Measurements from ENCODE around the gene EME1. TPM values are rescaled to one million over a fixed set of nuclear protein-coding genes. Genes with fewer than 3 reads are reported as not detected.

The EME1 gene
- total and polyA plus RNA-seq, 2 of the 13 experiments (the other 11 are each of a cell fraction or from before 2014, with no cell fraction given) = 20.7 to 24.6 TPM

- ATAC-seq = no peak
- DNase-seq (ENCODE audit: low spot score) = no peak
- no TSS peak for BruUV-seq (replicated peaks)
- no peak for TF ChIP-seq ZNF609 (CRISPR knock-in tag; IDR thresholded peaks at IDR 0.05; ENCODE audit: borderline replicate concordance)
- no peak for TF ChIP-seq CREB1 (IDR thresholded peaks at IDR 0.05)
- no peak for TF ChIP-seq CREB1 (CRISPR knock-in tag; IDR thresholded peaks at IDR 0.05)
- TF ChIP-seq U2AF2 (IDR thresholded peaks at IDR 0.05; ENCODE audit: low read depth, low read length) = no peak
- TF ChIP-seq PRDM15 (CRISPR knock-in tag; IDR thresholded peaks at IDR 0.05) = no peak
- no peak for TF ChIP-seq SP4 (CRISPR knock-in tag; IDR thresholded peaks at IDR 0.05)
- no peak for TF ChIP-seq ZNF841 (CRISPR knock-in tag; IDR thresholded peaks at IDR 0.05; ENCODE audit: borderline replicate concordance)
- no peak for TF ChIP-seq ZFP91 (CRISPR knock-in tag; IDR thresholded peaks at IDR 0.05; ENCODE audit: borderline replicate concordance)
- TF ChIP-seq NCOR1 (IDR thresholded peaks at IDR 0.05; ENCODE audit: borderline replicate concordance, low read length) = no peak
- TF ChIP-seq GLMP (CRISPR knock-in tag; IDR thresholded peaks at IDR 0.05; ENCODE audit: borderline replicate concordance) = no peak
- no peak for TF ChIP-seq ISX (CRISPR knock-in tag; conservative IDR thresholded peaks at IDR 0.05)
Observed at GRCh38 chr17:50328363-50329325, 44.4 kb upstream of the EME1 start.

More at GRCh38 chr17:50328363-50329325, 44.4 kb upstream of the EME1 start:
- no peaks in the 10 kb centered on the region for H3K4me1 ChIP-seq (ENCODE audit: insufficient read depth, low read length)
- in situ Hi-C loops (cut with HindIII; ENCODE audit: extremely low pct_ligation_motif_present, low pct_unique_long_range_greater_than_20kb) (no loop called here), intact Hi-C loops (cut with micrococcal nuclease; ENCODE audit: unreplicated experiment) (no loop called here)
- H3K9me3 ChIP-seq (ENCODE audit: low read length) = no peaks in the 10 kb centered on the region
- peaks cover 10 to 46% of the 10 kb centered on the region in 2 experiments; a peak in 4 of 5 replicates for H3K27me3 ChIP-seq (ENCODE audit: control insufficient read depth in 1 of 2, insufficient read depth in 2 of 2, low read length in 2 of 2)
- no peak overlapping the region for H2AFZ ChIP-seq (ENCODE audit: low read length)
- no peaks in the 10 kb centered on the region for H4K20me1 ChIP-seq (ENCODE audit: insufficient read depth, low read length)
- CTCF ChIA-PET (ENCODE audit: low intra/inter-chr PET ratio, low total read pairs) = no interaction called here
- no peak overlapping the region for H3K27ac ChIP-seq (ENCODE audit: extremely low read length, insufficient read depth, low read length)
- H3K4me3 ChIP-seq (replicated peaks in 1 of 3; ENCODE audit: insufficient read depth in 1 of 3, low read depth in 2 of 3, low read length in 3 of 3) = no peak overlapping the region
- no peaks in the 10 kb centered on the region for H3K36me3 ChIP-seq (replicated peaks in 1 of 2; ENCODE audit: control insufficient read depth in 1 of 2, insufficient read depth in 2 of 2, low read length in 2 of 2)
- FAIRE-seq = no peak
- no peak overlapping the region for H3K9ac ChIP-seq (ENCODE audit: insufficient read depth, low read depth, low read length)
- WGBS (ENCODE audit: low lambda C conversion rate) = 46% methylated on average over 16 of the region's 21 CpGs
- H3K79me2 ChIP-seq (ENCODE audit: insufficient read depth, low read length) = no peaks in the 10 kb centered on the region
- no peak overlapping the region for H3K4me2 ChIP-seq (ENCODE audit: low read depth, low read length)
- POLR2A ChIA-PET = no interaction called here
